PC-9 (cell line): ENCODE results near the gene L1CAM.

Experiments
- EZH2 ChIP-seq: fragments of 200-600 bp; sonication (generic); IDR thresholded peaks from 2 replicates; pipeline ENCODE4 v1.8.0; 2017; ENCODE audit warnings: antibody characterized with exemption, low read depth
- TF ChIP-seq, protein P1 (sequence below): fragments of 200-600 bp; sonication (generic); conservative IDR thresholded peaks from 2 replicates; pipeline ENCODE4 v1.6.1; 2017; ENCODE audit warnings: mixed run types, antibody characterized with exemption, mild to moderate bottlenecking, moderate library complexity

DNA sequence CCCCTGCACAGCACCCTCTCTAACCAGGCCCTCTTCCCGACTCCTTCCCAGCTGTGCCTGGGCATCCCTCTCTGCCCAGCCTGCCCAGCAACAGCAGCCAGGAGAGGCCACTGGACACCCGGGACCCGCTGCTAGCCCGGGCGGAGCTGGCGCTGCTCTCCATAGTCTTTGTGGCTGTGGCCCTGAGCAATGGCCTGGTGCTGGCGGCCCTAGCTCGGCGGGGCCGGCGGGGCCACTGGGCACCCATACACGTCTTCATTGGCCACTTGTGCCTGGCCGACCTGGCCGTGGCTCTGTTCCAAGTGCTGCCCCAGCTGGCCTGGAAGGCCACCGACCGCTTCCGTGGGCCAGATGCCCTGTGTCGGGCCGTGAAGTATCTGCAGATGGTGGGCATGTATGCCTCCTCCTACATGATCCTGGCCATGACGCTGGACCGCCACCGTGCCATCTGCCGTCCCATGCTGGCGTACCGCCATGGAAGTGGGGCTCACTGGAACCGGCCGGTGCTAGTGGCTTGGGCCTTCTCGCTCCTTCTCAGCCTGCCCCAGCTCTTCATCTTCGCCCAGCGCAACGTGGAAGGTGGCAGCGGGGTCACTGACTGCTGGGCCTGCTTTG is 19.6 kb upstream of the L1CAM start:
- TF ChIP-seq, protein P1, sequence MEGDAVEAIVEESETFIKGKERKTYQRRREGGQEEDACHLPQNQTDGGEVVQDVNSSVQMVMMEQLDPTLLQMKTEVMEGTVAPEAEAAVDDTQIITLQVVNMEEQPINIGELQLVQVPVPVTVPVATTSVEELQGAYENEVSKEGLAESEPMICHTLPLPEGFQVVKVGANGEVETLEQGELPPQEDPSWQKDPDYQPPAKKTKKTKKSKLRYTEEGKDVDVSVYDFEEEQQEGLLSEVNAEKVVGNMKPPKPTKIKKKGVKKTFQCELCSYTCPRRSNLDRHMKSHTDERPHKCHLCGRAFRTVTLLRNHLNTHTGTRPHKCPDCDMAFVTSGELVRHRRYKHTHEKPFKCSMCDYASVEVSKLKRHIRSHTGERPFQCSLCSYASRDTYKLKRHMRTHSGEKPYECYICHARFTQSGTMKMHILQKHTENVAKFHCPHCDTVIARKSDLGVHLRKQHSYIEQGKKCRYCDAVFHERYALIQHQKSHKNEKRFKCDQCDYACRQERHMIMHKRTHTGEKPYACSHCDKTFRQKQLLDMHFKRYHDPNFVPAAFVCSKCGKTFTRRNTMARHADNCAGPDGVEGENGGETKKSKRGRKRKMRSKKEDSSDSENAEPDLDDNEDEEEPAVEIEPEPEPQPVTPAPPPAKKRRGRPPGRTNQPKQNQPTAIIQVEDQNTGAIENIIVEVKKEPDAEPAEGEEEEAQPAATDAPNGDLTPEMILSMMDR = no peak
- no peak for TF ChIP-seq EZH2
